RWPE1 (cell line): ENCODE results near the gene FAM3D.

ENCODE experiments used
- CTCF ChIA-PET: fragments of 350-600 bp; sonication (Branson Sonifier 250); formaldehyde crosslinking; extraction: SDS; loops from one replicate; lab custom pipeline; 2021; lab: Yijun Ruan, JAX
- POLR2A ChIA-PET: fragments of 400-600 bp; formaldehyde crosslinking; extraction: SDS; loops from one replicate; lab custom pipeline; 2020; ENCODE audit warnings: antibody characterized with exemption; ENCODE audit not compliant: low non-redundant PET; lab: Yijun Ruan, JAX
- DNase-seq: peaks from one replicate; pipeline ENCODE4 v3.0.0; 2012; ENCODE audit warnings: low spot score
- H3K27ac ChIP-seq: fragments of 450-650 bp; 2 replicates; pipeline ENCODE4 v1.5.1; 2017
- CTCF ChIP-seq: fragments of 450-650 bp; conservative IDR thresholded peaks from 2 replicates; pipeline ENCODE4 v1.5.1; 2017; ENCODE audit warnings: low read depth, mild to moderate bottlenecking

Gene FAM3D

GRCh38 chr3:58597770-58598310, 68.7 kb downstream of the FAM3D start:
- no peak for TF ChIP-seq CTCF
- ChIA-PET POLR2A (no interaction called here), CTCF (no interaction called here)
- no peak overlapping the region for H3K27ac ChIP-seq
- no peak for DNase-seq

GRCh38 chr3:58596834-58597518, 69.6 kb downstream of the FAM3D start:
- ChIA-PET POLR2A (no interaction called here), CTCF (no interaction called here)
- DNase-seq = no peak
- no peak for TF ChIP-seq CTCF
- no peak overlapping the region for H3K27ac ChIP-seq

GRCh38 chr3:58594117-58594516, 72.5 kb downstream of the FAM3D start:
- no peak for DNase-seq
- no peak for TF ChIP-seq CTCF
- ChIA-PET CTCF (interaction anchor here (0.6 kb wide), 1 partner anchor 9 kb away, joined by 3 read pairs; no protein-coding TSS in a partner anchor), POLR2A (no interaction called here)
- no peak overlapping the region for H3K27ac ChIP-seq

GRCh38 chr3:58591517-58592510, 74.8 kb downstream of the FAM3D start:
- no peak for TF ChIP-seq CTCF
- no peak overlapping the region for H3K27ac ChIP-seq
- no peak for DNase-seq
- CTCF ChIA-PET = no interaction called here
- POLR2A ChIA-PET = no interaction called here

- POLR2A ChIA-PET = no interaction called here
- peak; percentile 18 for DNase-seq
- no peak overlapping the region for H3K27ac ChIP-seq
- TF ChIP-seq CTCF = no peak
- CTCF ChIA-PET = no interaction called here
Observed at GRCh38 chr3:58588030-58588614, 78.5 kb downstream of the FAM3D start.

GRCh38 chr3:58586776-58587192, 79.8 kb downstream of the FAM3D start:
- no peak overlapping the region for H3K27ac ChIP-seq
- TF ChIP-seq CTCF = no peak
- no peak for DNase-seq
- POLR2A ChIA-PET = no interaction called here
- CTCF ChIA-PET = interaction anchor here (0.7 kb wide), 1 partner anchor 409 kb away, joined by 3 read pairs; no protein-coding TSS in a partner anchor
